DLD1 (cell line): ENCODE results near the gene CRHR1.

ENCODE experiments used
- in situ Hi-C: cut with HindIII; loops from 2 replicates; pipeline ENCODE4 v1.10.0; 2017; ENCODE audit warnings: low sequenced_read_pairs

The CRHR1 gene

GRCh38 chr17:45839442-45839841 is 55.3 kb downstream of the CRHR1 start:
- in situ Hi-C loops, result loop anchor here (25.0 kb wide), 1 partner anchor 202 kb away; no protein-coding TSS in a partner anchor

GRCh38 chr17:45841186-45841585 is 57.1 kb downstream of the CRHR1 start:
- in situ Hi-C loops, result loop anchor here (25.0 kb wide), 1 partner anchor 204 kb away; no protein-coding TSS in a partner anchor

GRCh38 chr17:45841883-45842525 is 57.9 kb downstream of the CRHR1 start:
- in situ Hi-C loops, result loop anchor here (25.0 kb wide), 1 partner anchor 205 kb away; no protein-coding TSS in a partner anchor

GRCh38 chr17:45843722-45844121 is 59.6 kb downstream of the CRHR1 start:
- in situ Hi-C loops, result loop anchor here (25.0 kb wide), 1 partner anchor 206 kb away; no protein-coding TSS in a partner anchor

GRCh38 chr17:45844695-45845375 is 60.7 kb downstream of the CRHR1 start, which contains the start of gene SPPL2C:
Gene SPPL2C (plus strand): TSS chr17:45844881. CDS start chr17:45844907, 26 bp downstream.
- in situ Hi-C loops, result loop anchor here (25.0 kb wide), 1 partner anchor 208 kb away; no protein-coding TSS in a partner anchor

GRCh38 chr17:45845376-45846185 is 61.5 kb downstream of the CRHR1 start:
- in situ Hi-C loops, result loop anchor here (25.0 kb wide), 1 partner anchor 208 kb away; no protein-coding TSS in a partner anchor

GRCh38 chr17:45846223-45846622 is 62.1 kb downstream of the CRHR1 start:
- in situ Hi-C loops, result loop anchor here (25.0 kb wide), 1 partner anchor 209 kb away; no protein-coding TSS in a partner anchor

- in situ Hi-C loops, result loop anchor here (25.0 kb wide), 1 partner anchor 209 kb away; no protein-coding TSS in a partner anchor
These were observed 62.5 kb downstream of the CRHR1 start for GRCh38 chr17:45846646-45847045.

- in situ Hi-C loops, result loop anchor here (25.0 kb wide), 1 partner anchor 210 kb away; no protein-coding TSS in a partner anchor
These were observed 63.0 kb downstream of the CRHR1 start for GRCh38 chr17:45847101-45847500.

GRCh38 chr17:45847747-45848146 is 63.6 kb downstream of the CRHR1 start:
- in situ Hi-C loops, result loop anchor here (25.0 kb wide), 1 partner anchor 210 kb away; no protein-coding TSS in a partner anchor

- in situ Hi-C loops, result loop anchor here (25.0 kb wide), 1 partner anchor 211 kb away; no protein-coding TSS in a partner anchor
These were observed 64.3 kb downstream of the CRHR1 start for GRCh38 chr17:45848405-45848804.

- in situ Hi-C loops, result loop anchor here (25.0 kb wide), 1 partner anchor 212 kb away; no protein-coding TSS in a partner anchor
These were observed 64.9 kb downstream of the CRHR1 start for GRCh38 chr17:45848868-45849535.

- in situ Hi-C loops, result loop anchor here (25.0 kb wide), 1 partner anchor 212 kb away; no protein-coding TSS in a partner anchor
These were observed 65.4 kb downstream of the CRHR1 start for GRCh38 chr17:45849536-45849990.

- in situ Hi-C loops, result loop anchor here (25.0 kb wide), 1 partner anchor 113 kb away; no protein-coding TSS in a partner anchor
These were observed 65.9 kb downstream of the CRHR1 start for GRCh38 chr17:45850011-45850410.

- in situ Hi-C loops, result loop anchor here (25.0 kb wide), 1 partner anchor 113 kb away; no protein-coding TSS in a partner anchor
These were observed 66.3 kb downstream of the CRHR1 start for GRCh38 chr17:45850468-45850867.

GRCh38 chr17:45851022-45851421 is 66.9 kb downstream of the CRHR1 start:
- in situ Hi-C loops, result loop anchor here (25.0 kb wide), 1 partner anchor 114 kb away; no protein-coding TSS in a partner anchor

GRCh38 chr17:45851464-45851863 is 67.3 kb downstream of the CRHR1 start:
- in situ Hi-C loops, result loop anchor here (25.0 kb wide), 1 partner anchor 114 kb away; no protein-coding TSS in a partner anchor

GRCh38 chr17:45851873-45852272 is 67.8 kb downstream of the CRHR1 start:
- in situ Hi-C loops, result loop anchor here (25.0 kb wide), 1 partner anchor 115 kb away; no protein-coding TSS in a partner anchor

- in situ Hi-C loops, result loop anchor here (25.0 kb wide), 1 partner anchor 115 kb away; no protein-coding TSS in a partner anchor
These were observed 68.6 kb downstream of the CRHR1 start for GRCh38 chr17:45852535-45853297.
